ENCODE measurements around the gene TBL1XR1.

DNA sequence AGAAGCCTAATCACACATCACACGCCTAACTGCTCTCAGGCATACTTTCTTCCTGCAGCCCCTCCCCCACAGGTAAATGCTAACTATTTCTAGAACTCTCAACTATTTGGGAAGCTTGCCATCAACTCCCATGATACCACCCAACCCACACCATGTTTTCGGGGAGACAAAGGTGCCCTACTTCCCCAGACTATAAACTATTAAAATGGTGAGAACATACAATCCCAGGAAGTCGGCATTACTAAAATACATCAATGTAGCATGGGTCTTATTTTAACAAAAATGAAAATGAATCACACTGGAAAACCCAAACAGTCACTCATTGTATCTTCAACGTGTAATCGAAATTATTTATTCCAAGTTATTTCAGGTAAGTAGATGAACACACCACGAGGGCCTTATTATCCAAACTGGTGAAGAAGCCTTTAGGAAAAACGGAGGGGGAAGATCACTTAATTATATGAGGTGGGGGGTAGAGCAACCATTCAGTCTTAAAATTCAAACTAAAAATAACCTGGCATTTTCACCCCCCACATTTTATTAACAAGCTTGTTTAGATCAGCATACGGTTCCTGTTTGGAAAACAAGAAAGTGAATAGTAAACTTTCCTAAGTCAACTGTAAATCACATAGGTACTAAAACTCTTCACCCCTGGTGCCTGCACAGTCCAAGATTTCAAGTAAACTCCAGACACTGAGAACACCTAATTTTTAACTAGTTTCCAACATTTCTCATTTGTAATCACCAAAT lies 1.9 kb downstream of the TBL1XR1 start:
- no peak for TF ChIP-seq GATA2 (IDR thresholded peaks at IDR 0.05; ENCODE audit: low read depth, low read length)
- no peak for TF ChIP-seq GATA3 (IDR thresholded peaks at IDR 0.05; ENCODE audit: low read depth, low read length)

All from SH-SY5Y (cell line).